Gastrocnemius medialis (tissue), 4 donors: ENCODE data around the gene ZBTB20. TPM values are rescaled to one million over a fixed set of nuclear protein-coding genes. Genes with fewer than 3 reads are reported as not detected.

Source experiments
- microRNA counts, 2 donors: library from miRNA; unstranded; fragments of <30 nt; microRNA quantifications; one replicate each; lab custom pipeline; 2016
- microRNA-seq, 2 donors: library from miRNA; unstranded; fragments of <30 nt; microRNA quantifications; one replicate each; pipeline ENCODE4, GENCODE V29; 2016; ENCODE audit warnings: borderline replicate concordance in 2 of 2
- total RNA-seq, 4 donors: library from RNA; depleted of rRNA; stranded (reverse); fragments of >200 nt; gene quantifications; one replicate each; pipeline versions ENCODE4 v1.1.0 to v1.2.3, GENCODE V29; 2016

The ZBTB20 gene
- total RNA-seq, 4 donors from 2014 or later, result 47.6 to 86.5 (median 69.0) TPM

MicroRNA genes within 50 kb of the gene (microRNA counts, 767-probe panel; counts per million panel counts)
- microRNA hsa-miR-568 (lab: Ali Mortazavi, UCI), result 356 to 448 counts per million in 2 donors

Small RNAs within 50 kb of the gene (microRNA-seq; reads per million reads assigned to microRNA genes)
- 8.5 to 9.5 reads per million in 2 donors for gene MIR4796
